ENCODE results near the gene TDP1. TPM values are rescaled to one million over a fixed set of nuclear protein-coding genes. Genes with fewer than 3 reads are reported as not detected.

TDP1 gene
- total and polyA plus RNA-seq, 2 of the 13 experiments (the other 11 are each of a cell fraction or from before 2014, with no cell fraction given), result 16.4 to 31.2 TPM

- Histone ChIP-seq H3K36me3 (replicated peaks in 1 of 2; ENCODE audit: control insufficient read depth in 1 of 2, insufficient read depth in 2 of 2, low read length in 2 of 2) (no peaks in the 10 kb centered on the region; a peak in 1 of 5 replicates), H3K79me2 (ENCODE audit: insufficient read depth, low read length) (no peaks in the 10 kb centered on the region), H3K9me3 (ENCODE audit: low read length) (no peaks in the 10 kb centered on the region), H3K27me3 (ENCODE audit: control insufficient read depth in 1 of 2, insufficient read depth in 2 of 2, low read length in 2 of 2) (no peaks in the 10 kb centered on the region), H2AFZ (ENCODE audit: low read length) (no peak overlapping the region), H3K4me3 (replicated peaks in 1 of 3; ENCODE audit: insufficient read depth in 1 of 3, low read depth in 2 of 3, low read length in 3 of 3) (no peak overlapping the region), H3K27ac (ENCODE audit: extremely low read length, insufficient read depth, low read length) (no peak overlapping the region), H3K4me2 (ENCODE audit: low read depth, low read length) (no peak overlapping the region), H4K20me1 (ENCODE audit: insufficient read depth, low read length) (no peaks in the 10 kb centered on the region), H3K9ac (ENCODE audit: insufficient read depth, low read depth, low read length) (no peak overlapping the region), H3K4me1 (ENCODE audit: insufficient read depth, low read length) (peaks cover 10% of the 10 kb centered on the region)
- in situ Hi-C loops (cut with HindIII; ENCODE audit: extremely low pct_ligation_motif_present, low pct_unique_long_range_greater_than_20kb), result loop anchor here (25.0 kb wide), 2 partner anchors 506 to 681 kb away; partner anchors contain the start of gene FOXN3
- POLR2A ChIA-PET, result no interaction called here
- DNase-seq (ENCODE audit: low spot score) (no peak), FAIRE-seq (no peak), ATAC-seq (no peak)
- no TSS peak for BruUV-seq (replicated peaks)
- WGBS (ENCODE audit: low lambda C conversion rate), result 100% methylated on average over 2 of the region's 2 CpGs
- TF ChIP-seq GTF2F1 (IDR thresholded peaks at IDR 0.05; ENCODE audit: low read length) (no peak), MYNN (CRISPR knock-in tag; IDR thresholded peaks at IDR 0.05; ENCODE audit: low read depth) (no peak), PHF5A (CRISPR knock-in tag; IDR thresholded peaks at IDR 0.05; ENCODE audit: low read depth, unreplicated experiment) (no peak), ETV5 (CRISPR knock-in tag; IDR thresholded peaks at IDR 0.05; ENCODE audit: borderline replicate concordance) (no peak), ZSCAN31 (CRISPR knock-in tag; IDR thresholded peaks at IDR 0.05; ENCODE audit: low read depth) (no peak), ZNF703 (CRISPR knock-in tag; IDR thresholded peaks at IDR 0.05; ENCODE audit: borderline replicate concordance) (no peak), FOSL2 (CRISPR knock-in tag; IDR thresholded peaks at IDR 0.05) (no peak), MEIS1 (CRISPR knock-in tag; IDR thresholded peaks at IDR 0.05; ENCODE audit: borderline replicate concordance) (no peak), ZNF530 (CRISPR knock-in tag; IDR thresholded peaks at IDR 0.05; ENCODE audit: low read depth) (no peak), RFX3 (CRISPR knock-in tag; IDR thresholded peaks at IDR 0.05) (no peak), ZSCAN20 (CRISPR knock-in tag; IDR thresholded peaks at IDR 0.05; ENCODE audit: borderline replicate concordance) (no peak), TAF15 (IDR thresholded peaks at IDR 0.05; ENCODE audit: low read depth, low read length, poor library complexity, severe bottlenecking) (no peak), MTF1 (CRISPR knock-in tag; IDR thresholded peaks at IDR 0.05) (no peak), NFE2 (CRISPR knock-in tag; IDR thresholded peaks at IDR 0.05) (no peak), SP1 (IDR thresholded peaks at IDR 0.05) (no peak), SP1 (CRISPR knock-in tag; IDR thresholded peaks at IDR 0.05) (no peak), CC2D1A (CRISPR knock-in tag; IDR thresholded peaks at IDR 0.05) (no peak), NAIF1 (CRISPR knock-in tag; IDR thresholded peaks at IDR 0.05; ENCODE audit: borderline replicate concordance) (no peak), BRCA1 (CRISPR knock-in tag; IDR thresholded peaks at IDR 0.05) (no peak)
- TF ChIP-seq, protein P1, sequence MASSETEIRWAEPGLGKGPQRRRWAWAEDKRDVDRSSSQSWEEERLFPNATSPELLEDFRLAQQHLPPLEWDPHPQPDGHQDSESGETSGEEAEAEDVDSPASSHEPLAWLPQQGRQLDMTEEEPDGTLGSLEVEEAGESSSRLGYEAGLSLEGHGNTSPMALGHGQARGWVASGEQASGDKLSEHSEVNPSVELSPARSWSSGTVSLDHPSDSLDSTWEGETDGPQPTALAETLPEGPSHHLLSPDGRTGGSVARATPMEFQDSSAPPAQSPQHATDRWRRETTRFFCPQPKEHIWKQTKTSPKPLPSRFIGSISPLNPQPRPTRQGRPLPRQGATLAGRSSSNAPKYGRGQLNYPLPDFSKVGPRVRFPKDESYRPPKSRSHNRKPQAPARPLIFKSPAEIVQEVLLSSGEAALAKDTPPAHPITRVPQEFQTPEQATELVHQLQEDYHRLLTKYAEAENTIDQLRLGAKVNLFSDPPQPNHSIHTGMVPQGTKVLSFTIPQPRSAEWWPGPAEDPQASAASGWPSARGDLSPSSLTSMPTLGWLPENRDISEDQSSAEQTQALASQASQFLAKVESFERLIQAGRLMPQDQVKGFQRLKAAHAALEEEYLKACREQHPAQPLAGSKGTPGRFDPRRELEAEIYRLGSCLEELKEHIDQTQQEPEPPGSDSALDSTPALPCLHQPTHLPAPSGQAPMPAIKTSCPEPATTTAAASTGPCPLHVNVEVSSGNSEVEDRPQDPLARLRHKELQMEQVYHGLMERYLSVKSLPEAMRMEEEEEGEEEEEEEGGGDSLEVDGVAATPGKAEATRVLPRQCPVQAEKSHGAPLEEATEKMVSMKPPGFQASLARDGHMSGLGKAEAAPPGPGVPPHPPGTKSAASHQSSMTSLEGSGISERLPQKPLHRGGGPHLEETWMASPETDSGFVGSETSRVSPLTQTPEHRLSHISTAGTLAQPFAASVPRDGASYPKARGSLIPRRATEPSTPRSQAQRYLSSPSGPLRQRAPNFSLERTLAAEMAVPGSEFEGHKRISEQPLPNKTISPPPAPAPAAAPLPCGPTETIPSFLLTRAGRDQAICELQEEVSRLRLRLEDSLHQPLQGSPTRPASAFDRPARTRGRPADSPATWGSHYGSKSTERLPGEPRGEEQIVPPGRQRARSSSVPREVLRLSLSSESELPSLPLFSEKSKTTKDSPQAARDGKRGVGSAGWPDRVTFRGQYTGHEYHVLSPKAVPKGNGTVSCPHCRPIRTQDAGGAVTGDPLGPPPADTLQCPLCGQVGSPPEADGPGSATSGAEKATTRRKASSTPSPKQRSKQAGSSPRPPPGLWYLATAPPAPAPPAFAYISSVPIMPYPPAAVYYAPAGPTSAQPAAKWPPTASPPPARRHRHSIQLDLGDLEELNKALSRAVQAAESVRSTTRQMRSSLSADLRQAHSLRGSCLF (CRISPR knock-in tag; IDR thresholded peaks at IDR 0.05; ENCODE audit: borderline replicate concordance), result no peak
- TF ChIP-seq, protein P2, sequence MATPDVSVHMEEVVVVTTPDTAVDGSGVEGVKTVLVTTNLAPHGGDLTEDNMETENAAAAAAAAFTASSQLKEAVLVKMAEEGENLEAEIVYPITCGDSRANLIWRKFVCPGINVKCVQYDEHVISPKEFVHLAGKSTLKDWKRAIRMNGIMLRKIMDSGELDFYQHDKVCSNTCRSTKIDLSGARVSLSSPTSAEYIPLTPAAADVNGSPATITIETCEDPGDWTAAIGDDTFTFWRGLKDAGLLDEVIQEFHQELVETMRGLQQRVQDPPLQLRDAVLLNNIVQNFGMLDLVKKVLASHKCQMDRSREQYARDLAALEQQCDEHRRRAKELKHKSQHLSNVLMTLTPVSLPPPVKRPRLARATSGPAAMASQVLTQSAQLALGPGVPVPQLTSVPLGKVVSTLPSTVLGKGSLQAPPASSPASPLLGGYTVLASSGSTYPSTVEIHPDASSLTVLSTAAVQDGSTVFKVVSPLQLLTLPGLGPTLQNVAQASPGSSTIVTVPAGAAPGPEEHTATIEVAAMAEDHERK (CRISPR knock-in tag; IDR thresholded peaks at IDR 0.05; ENCODE audit: low read depth), result no peak
- intact Hi-C loops (cut with micrococcal nuclease; ENCODE audit: unreplicated experiment), result loop anchor here (10.0 kb wide), 3 partner anchors 144 to 374 kb away; no protein-coding TSS in a partner anchor
- CTCF ChIA-PET (ENCODE audit: low intra/inter-chr PET ratio, low total read pairs), result no interaction called here
Measured at GRCh38 chr14:89918721-89919120, 37.0 kb upstream of the TDP1 start.

Data from HepG2 (cell line).